B cell (primary cell): Measurements from ENCODE around the gene AUNIP. TPM values are rescaled to one million over a fixed set of nuclear protein-coding genes. Genes with fewer than 3 reads are reported as not detected.

Experiments used
- ATAC-seq: fragments of 200-7000 bp; cut with Tn5 transposase; one replicate; pipeline ENCODE4 v1.10.0; 2021; ENCODE audit warnings: low read depth, mild to moderate bottlenecking, moderate number of reproducible peaks, moderate library complexity
- CTCF ChIA-PET: fragments of 350-600 bp; sonication (Branson Sonifier 250); formaldehyde crosslinking; loops from one replicate; lab custom pipeline; 2021; ENCODE audit warnings: antibody characterized with exemption, inconsistent platforms; lab: Charles Lee
- POLR2A ChIA-PET: fragments of 350-600 bp; sonication (Branson Sonifier 250); formaldehyde crosslinking; loops from one replicate; lab custom pipeline; 2021; ENCODE audit warnings: antibody characterized with exemption; lab: Charles Lee
- DNase-seq: peaks from one replicate; pipeline ENCODE4 v3.0.0; 2013
- H2AFZ ChIP-seq: 2 replicates; pipeline ENCODE4 v1.6.1; 2012; ENCODE audit warnings: mild to moderate bottlenecking, low read depth, low read length; ENCODE audit not compliant: insufficient read depth, poor library complexity, severe bottlenecking
- H3K27ac ChIP-seq, 2 donors: 1 replicate in 1 of 2; 2 replicates in 1 of 2; pipeline ENCODE4 v1.5.1; 2012 to 2013; ENCODE audit warnings: low read length in 2 of 2, mild to moderate bottlenecking in 2 of 2, moderate library complexity in 1 of 2
- H3K27me3 ChIP-seq, 4 experiments: fragments of 200-600 bp in 1 of 4; sonication (generic) in 1 of 4; replicated peaks in 1 of 4; 1 replicate in 2 of 4; 2 replicates in 2 of 4; pipeline versions ENCODE4 v1.6.1 to v1.7.0; 2013 to 2016; ENCODE audit warnings: low read length in 3 of 4, mild to moderate bottlenecking in 2 of 4, mixed read lengths in 1 of 4, moderate library complexity in 1 of 4; ENCODE audit not compliant: insufficient read depth in 4 of 4, control insufficient read depth in 3 of 4; ENCODE audit errors: control extremely low read depth in 1 of 4
- H3K36me3 ChIP-seq, 2 experiments: replicated peaks in 1 of 2; 1 replicate in 1 of 2; 2 replicates in 1 of 2; pipeline versions ENCODE4 v1.6.1 to v1.7.1; 2013; ENCODE audit warnings: low read length in 1 of 2; ENCODE audit not compliant: insufficient read depth in 2 of 2, control insufficient read depth in 1 of 2; ENCODE audit errors: control extremely low read depth in 1 of 2, extremely low read depth in 1 of 2
- H3K4me1 ChIP-seq, 2 donors: fragments of 200-600 bp in 1 of 2; sonication (generic) in 1 of 2; 1 replicate in 1 of 2; 2 replicates in 1 of 2; pipeline versions ENCODE4 v1.5.1 to v1.6.1; 2013 to 2017; ENCODE audit warnings: low read length in 2 of 2; ENCODE audit not compliant: control insufficient read depth in 2 of 2, insufficient read depth in 2 of 2
- H3K4me2 ChIP-seq: replicated peaks from 2 replicates; pipeline ENCODE3; 2012; ENCODE audit warnings: mild to moderate bottlenecking, low read depth, low read length; ENCODE audit not compliant: poor library complexity, severe bottlenecking
- H3K4me3 ChIP-seq, 5 experiments: fragments of 200-600 bp in 1 of 5; sonication (generic) in 1 of 5; 1 replicate in 3 of 5; 2 replicates in 2 of 5; pipeline versions ENCODE4 v1.5.1 to v1.7.0; 2011 to 2016; ENCODE audit warnings: low read length in 4 of 5, mild to moderate bottlenecking in 4 of 5, low read depth in 2 of 5, control low read depth in 1 of 5, moderate library complexity in 1 of 5; ENCODE audit not compliant: insufficient read depth in 1 of 5; ENCODE audit errors: control extremely low read depth in 1 of 5, extremely low read depth in 1 of 5
- H3K79me2 ChIP-seq: fragments of 200-600 bp; sonication (generic); one replicate; pipeline ENCODE4 v1.6.0; 2016; ENCODE audit warnings: low read length; ENCODE audit not compliant: control insufficient read depth, insufficient read depth
- H3K9ac ChIP-seq: fragments of 200-600 bp; sonication (generic); 2 replicates; pipeline ENCODE4 v1.6.1; 2017; ENCODE audit warnings: mild to moderate bottlenecking, low read length, moderate library complexity
- H3K9me3 ChIP-seq, 3 donors: one replicate each; pipeline versions ENCODE4 v1.6.1 to v1.7.1; 2013; ENCODE audit warnings: low read length in 2 of 3; ENCODE audit not compliant: control insufficient read depth in 2 of 3, insufficient read depth in 1 of 3; ENCODE audit errors: control extremely low read depth in 1 of 3
- H4K20me1 ChIP-seq: 2 replicates; pipeline ENCODE4 v1.6.0; 2012; ENCODE audit warnings: mild to moderate bottlenecking, low read length; ENCODE audit not compliant: insufficient read depth, control insufficient read depth, poor library complexity, severe bottlenecking
- H3K27ac Mint-ChIP-seq: one replicate; pipeline ENCODE4 v1.8.0; 2021; ENCODE audit warnings: mixed read lengths
- H3K27me3 Mint-ChIP-seq: one replicate; pipeline ENCODE4 v1.8.0; 2021; ENCODE audit warnings: mixed read lengths
- H3K4me1 Mint-ChIP-seq: one replicate; pipeline ENCODE4 v1.8.0; 2021; ENCODE audit warnings: mixed read lengths
- H3K4me3 Mint-ChIP-seq: one replicate; pipeline ENCODE4 v1.8.0; 2021; ENCODE audit warnings: mixed read lengths
- H3K9me3 Mint-ChIP-seq: one replicate; pipeline ENCODE4 v1.8.0; 2022; ENCODE audit warnings: mixed read lengths; ENCODE audit not compliant: insufficient read depth
- EZH2 ChIP-seq: IDR thresholded peaks from 2 replicates; pipeline ENCODE4 v1.6.1; 2012; ENCODE audit warnings: borderline replicate concordance, low read depth, mild to moderate bottlenecking, moderate library complexity, low read length; ENCODE audit not compliant: insufficient read depth, poor library complexity, severe bottlenecking
- WGBS: methylation state at CpG from one replicate; pipeline ENCODE4 v1.1.5; 2013; ENCODE audit warnings: missing lambda C conversion rate; ENCODE audit not compliant: insufficient coverage; 5-methylcytosine and 5-hydroxymethylcytosine counted together
- intact Hi-C: fragments of 100-400 bp; cut with micrococcal nuclease; formaldehyde crosslinking; loops from one replicate; pipeline ENCODE4 v1.10.0; 2022
- polyA plus RNA-seq: library from polyadenylated mRNA; depleted of rRNA; stranded (reverse); fragments of >200 nt; gene quantifications from 2 replicates; pipeline ENCODE4 v1.2.3, GENCODE V29; 2012
- total RNA-seq, 2 donors: library from RNA; stranded (reverse); fragments of 120-200 nt in 1 of 2; gene quantifications; 1 replicate in 1 of 2; 2 replicates in 1 of 2; pipeline versions ENCODE4 v1.2.3 to v1.2.4, GENCODE V29; 2013 to 2022
- TF ChIP-seq, protein P1 (sequence below): fragments of 200-600 bp; IDR thresholded peaks from one replicate; pipeline ENCODE4 v1.8.0; 2022; ENCODE audit warnings: antibody characterized with exemption, mild to moderate bottlenecking

Gene AUNIP
- total and polyA plus RNA-seq, 2 donors (not counting 1 experiment from before 2014, with no cell fraction given), result 0.27 TPM; not detected in 1

- no peaks in the 10 kb centered on the region for H3K9me3 ChIP-seq
- CTCF ChIA-PET, result interaction anchor here (0.6 to 1.1 kb wide), 2 partner anchors 77 to 299 kb away, joined by 3 read pairs; no protein-coding TSS in a partner anchor
- no peaks in the 10 kb centered on the region for H3K36me3 ChIP-seq
- H3K79me2 ChIP-seq, result peaks cover 4% of the 10 kb centered on the region
- TF ChIP-seq, protein P1, sequence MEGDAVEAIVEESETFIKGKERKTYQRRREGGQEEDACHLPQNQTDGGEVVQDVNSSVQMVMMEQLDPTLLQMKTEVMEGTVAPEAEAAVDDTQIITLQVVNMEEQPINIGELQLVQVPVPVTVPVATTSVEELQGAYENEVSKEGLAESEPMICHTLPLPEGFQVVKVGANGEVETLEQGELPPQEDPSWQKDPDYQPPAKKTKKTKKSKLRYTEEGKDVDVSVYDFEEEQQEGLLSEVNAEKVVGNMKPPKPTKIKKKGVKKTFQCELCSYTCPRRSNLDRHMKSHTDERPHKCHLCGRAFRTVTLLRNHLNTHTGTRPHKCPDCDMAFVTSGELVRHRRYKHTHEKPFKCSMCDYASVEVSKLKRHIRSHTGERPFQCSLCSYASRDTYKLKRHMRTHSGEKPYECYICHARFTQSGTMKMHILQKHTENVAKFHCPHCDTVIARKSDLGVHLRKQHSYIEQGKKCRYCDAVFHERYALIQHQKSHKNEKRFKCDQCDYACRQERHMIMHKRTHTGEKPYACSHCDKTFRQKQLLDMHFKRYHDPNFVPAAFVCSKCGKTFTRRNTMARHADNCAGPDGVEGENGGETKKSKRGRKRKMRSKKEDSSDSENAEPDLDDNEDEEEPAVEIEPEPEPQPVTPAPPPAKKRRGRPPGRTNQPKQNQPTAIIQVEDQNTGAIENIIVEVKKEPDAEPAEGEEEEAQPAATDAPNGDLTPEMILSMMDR, result no peak
- TF ChIP-seq EZH2, result no peak
- H3K9ac ChIP-seq, result no peak overlapping the region
- no peak overlapping the region for H3K4me3 ChIP-seq
- Mint-ChIP-seq H3K9me3 (no peaks in the 10 kb centered on the region), H3K4me1 (peaks cover 21% of the 10 kb centered on the region), H3K27me3 (no peaks in the 10 kb centered on the region), H3K4me3 (no peak overlapping the region), H3K27ac (no peak overlapping the region)
- peaks cover 0 to 4% (median 0%) of the 10 kb centered on the region in 4 experiments for H3K27me3 ChIP-seq
- intact Hi-C loops, result no loop called here
- H3K4me2 ChIP-seq, result no peak overlapping the region
- H4K20me1 ChIP-seq, result no peaks in the 10 kb centered on the region
- peaks cover 13 to 17% of the 10 kb centered on the region in 2 donors for H3K4me1 ChIP-seq
- POLR2A ChIA-PET, result interaction anchor here (0.6 to 0.7 kb wide), 2 partner anchors 7 to 33 kb away, joined by 4 to 5 read pairs; no protein-coding TSS in a partner anchor
- no peak for DNase-seq
- no peak overlapping the region for H2AFZ ChIP-seq
- WGBS, result no CpG with 5 or more reads among the region's 10 CpGs
- no peak overlapping the region for H3K27ac ChIP-seq
- ATAC-seq, result no peak
Observed at GRCh38 chr1:25804244-25804963, 54.9 kb downstream of the AUNIP start.

GRCh38 chr1:25803368-25803767 is 55.9 kb downstream of the AUNIP start:
- no peaks in the 10 kb centered on the region for H4K20me1 ChIP-seq
- H3K36me3 ChIP-seq, result no peaks in the 10 kb centered on the region
- Mint-ChIP-seq H3K27me3 (no peaks in the 10 kb centered on the region), H3K4me3 (no peak overlapping the region), H3K27ac (no peak overlapping the region), H3K9me3 (no peaks in the 10 kb centered on the region), H3K4me1 (peaks cover 19% of the 10 kb centered on the region)
- no CpG with 5 or more reads among the region's 1 CpG for WGBS
- H3K9ac ChIP-seq, result no peak overlapping the region
- no peak for DNase-seq
- TF ChIP-seq EZH2, result no peak
- TF ChIP-seq, protein P1, result no peak
- H3K4me2 ChIP-seq, result no peak overlapping the region
- H3K27ac ChIP-seq, result no peak overlapping the region
- POLR2A ChIA-PET, result interaction anchor here (0.7 kb wide), 2 partner anchors 8 to 9 kb away, joined by 4 read pairs; no protein-coding TSS in a partner anchor
- peaks cover 4% of the 10 kb centered on the region for H3K79me2 ChIP-seq
- no peak for ATAC-seq
- no peak overlapping the region for H3K4me3 ChIP-seq
- CTCF ChIA-PET, result interaction anchor here (0.6 to 1.0 kb wide), 2 partner anchors 76 to 195 kb away, joined by 3 to 4 read pairs; no protein-coding TSS in a partner anchor
- intact Hi-C loops, result no loop called here
- H2AFZ ChIP-seq, result no peak overlapping the region
- peaks cover 12 to 13% of the 10 kb centered on the region in 2 donors for H3K4me1 ChIP-seq
- peaks cover 0 to 4% (median 0%) of the 10 kb centered on the region in 4 experiments for H3K27me3 ChIP-seq
- no peaks in the 10 kb centered on the region for H3K9me3 ChIP-seq
